HFF-Myc (cell line): Measurements from ENCODE around the gene LIAS.
A peak's percentile ranks its signal among the peaks of the same experiment; 100 is the strongest.
"Not testable (repeated sequence)": the region's sequence is repeated elsewhere in the genome, so short reads cannot be mapped to it uniquely, and the experiment has no call there.

Experiments
- DNase-seq: peaks from one replicate; pipeline ENCODE4 v3.0.0-alpha.2; 2011; ENCODE audit warnings: low read depth; ENCODE audit errors: extremely low read depth
- H3K4me3 ChIP-seq: replicated peaks from 2 replicates; pipeline ENCODE4 v1.5.1; 2011; ENCODE audit warnings: low read depth, mild to moderate bottlenecking, control low read depth, low read length
- TF ChIP-seq, protein P1 (sequence below): IDR thresholded peaks from 2 replicates; pipeline ENCODE4 v1.5.1; 2012; ENCODE audit warnings: mild to moderate bottlenecking, low read depth, low read length, control low read depth; ENCODE audit errors: missing control alignments

Gene LIAS

DNA sequence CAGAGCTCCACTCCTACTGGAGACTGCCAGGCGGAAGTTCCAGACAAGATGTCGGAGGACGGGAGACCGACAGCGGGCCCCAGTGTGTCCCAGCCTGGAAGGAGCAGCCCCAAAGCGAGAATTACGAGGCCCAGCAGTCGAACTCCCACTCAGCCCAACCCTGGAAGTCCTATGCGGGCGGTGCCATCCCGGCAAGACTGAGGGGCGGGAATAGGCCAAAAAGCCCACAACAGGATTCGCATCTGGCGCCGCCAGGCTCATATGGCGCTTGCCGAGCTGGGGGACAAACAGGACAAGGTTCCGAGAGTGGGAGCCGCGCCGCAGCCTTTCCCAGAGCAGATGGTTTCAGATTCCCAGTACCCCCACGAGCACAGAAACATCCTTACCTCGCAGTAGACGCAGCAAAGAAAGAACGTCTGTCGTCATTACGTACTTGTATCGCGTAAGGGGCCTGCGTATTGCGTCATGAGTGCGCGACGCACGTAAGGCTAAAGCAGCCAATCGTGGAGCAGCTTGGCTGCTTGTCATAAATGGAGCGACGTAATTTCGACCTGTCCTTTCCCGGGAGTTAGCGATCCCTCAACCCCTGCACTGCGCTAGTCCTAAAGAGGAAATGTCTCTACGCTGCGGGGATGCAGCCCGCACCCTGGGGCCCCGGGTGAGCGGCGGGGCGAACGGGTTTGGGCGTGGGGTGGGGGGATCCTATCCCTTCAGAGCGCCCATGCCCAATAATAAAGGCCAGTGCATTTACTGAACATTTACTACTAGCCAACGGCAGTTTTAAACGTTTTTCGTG is at the start of gene LIAS, which contains the start of gene RPL9:
LIAS (plus strand) TSS at position 552 of the 796 bp plus-strand sequence; CDS start at position 614, 62 bp downstream.
RPL9 (minus strand) TSS at position 418 of the 796 bp plus-strand sequence. CDS start 483 bp downstream, outside the sequence.
- TF ChIP-seq, protein P1, sequence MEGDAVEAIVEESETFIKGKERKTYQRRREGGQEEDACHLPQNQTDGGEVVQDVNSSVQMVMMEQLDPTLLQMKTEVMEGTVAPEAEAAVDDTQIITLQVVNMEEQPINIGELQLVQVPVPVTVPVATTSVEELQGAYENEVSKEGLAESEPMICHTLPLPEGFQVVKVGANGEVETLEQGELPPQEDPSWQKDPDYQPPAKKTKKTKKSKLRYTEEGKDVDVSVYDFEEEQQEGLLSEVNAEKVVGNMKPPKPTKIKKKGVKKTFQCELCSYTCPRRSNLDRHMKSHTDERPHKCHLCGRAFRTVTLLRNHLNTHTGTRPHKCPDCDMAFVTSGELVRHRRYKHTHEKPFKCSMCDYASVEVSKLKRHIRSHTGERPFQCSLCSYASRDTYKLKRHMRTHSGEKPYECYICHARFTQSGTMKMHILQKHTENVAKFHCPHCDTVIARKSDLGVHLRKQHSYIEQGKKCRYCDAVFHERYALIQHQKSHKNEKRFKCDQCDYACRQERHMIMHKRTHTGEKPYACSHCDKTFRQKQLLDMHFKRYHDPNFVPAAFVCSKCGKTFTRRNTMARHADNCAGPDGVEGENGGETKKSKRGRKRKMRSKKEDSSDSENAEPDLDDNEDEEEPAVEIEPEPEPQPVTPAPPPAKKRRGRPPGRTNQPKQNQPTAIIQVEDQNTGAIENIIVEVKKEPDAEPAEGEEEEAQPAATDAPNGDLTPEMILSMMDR: no peak
- DNase-seq: peak; percentile 99
- H3K4me3 ChIP-seq: peak within 1 kb of the TSS; percentile 98

DNA sequence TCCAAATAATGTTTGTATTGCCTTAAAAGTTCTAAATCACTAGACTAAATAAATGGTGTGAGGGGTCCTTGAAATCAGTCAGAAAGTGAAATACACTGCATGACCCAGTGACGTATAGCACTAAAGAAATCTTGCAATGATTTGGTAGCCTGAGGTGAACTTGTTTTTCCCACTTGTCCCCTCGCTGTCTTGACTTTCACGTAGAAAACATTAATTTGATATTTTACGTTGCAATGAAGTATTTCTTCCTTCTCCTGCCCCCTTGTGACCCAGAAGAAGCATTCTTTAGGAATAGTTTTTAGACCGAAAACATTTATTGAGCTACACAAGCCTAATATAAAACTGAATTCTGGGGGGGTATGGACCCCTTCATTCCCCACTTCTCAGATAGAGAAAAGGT is 48.4 kb upstream of the LIAS start:
- TF ChIP-seq, protein P1: no peak
- DNase-seq: no peak
- H3K4me3 ChIP-seq: no peak overlapping the region

DNA sequence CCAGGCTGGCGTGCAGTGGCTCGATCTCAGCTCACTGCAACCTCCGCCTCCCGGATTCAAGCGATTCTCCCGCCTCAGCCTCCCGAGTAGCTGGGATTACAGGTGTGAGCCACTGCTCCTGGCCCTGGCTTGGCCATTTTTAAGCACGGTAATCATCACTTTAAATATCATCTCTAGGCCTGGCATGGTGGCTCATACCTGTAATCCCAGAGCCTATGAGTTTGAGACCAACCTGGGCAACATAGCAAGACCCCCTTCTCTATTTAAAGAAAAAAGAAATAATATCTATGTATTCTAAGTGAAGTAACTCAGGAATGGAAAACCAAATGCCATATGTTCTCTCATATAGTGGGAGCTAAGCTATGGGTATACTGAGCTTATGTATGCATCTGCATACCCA is 47.3 kb upstream of the LIAS start:
- not testable (repeated sequence) for H3K4me3 ChIP-seq, DNase-seq

DNA sequence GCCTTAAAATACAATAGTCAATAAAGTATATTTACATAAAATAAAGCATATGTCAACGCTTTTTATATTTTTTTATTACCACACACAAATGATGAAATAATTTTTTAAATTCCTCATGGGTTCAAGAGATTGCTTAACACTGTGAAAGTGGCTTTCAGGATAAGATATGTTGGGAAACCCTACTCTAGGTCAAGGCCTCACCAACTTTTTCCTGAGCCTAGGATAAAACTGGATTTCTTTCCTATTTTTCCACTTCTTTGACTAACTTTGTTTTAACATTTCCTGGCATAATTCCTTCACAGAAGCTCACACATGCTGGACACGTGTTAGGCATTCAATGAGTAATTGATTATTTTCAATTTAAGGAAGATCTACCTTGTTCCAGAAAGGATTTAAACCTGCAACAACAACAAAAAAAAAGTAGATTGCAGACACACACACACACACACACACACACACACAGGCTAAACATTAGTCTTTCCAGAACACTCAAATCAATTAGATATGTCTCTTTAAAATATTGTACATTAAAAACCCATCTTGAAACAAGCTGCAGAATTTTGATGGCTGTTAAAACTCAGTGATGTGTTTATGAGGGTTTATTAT is 43.1 kb upstream of the LIAS start:
- TF ChIP-seq, protein P1: no peak
- DNase-seq: no peak
- H3K4me3 ChIP-seq: no peak overlapping the region

DNA sequence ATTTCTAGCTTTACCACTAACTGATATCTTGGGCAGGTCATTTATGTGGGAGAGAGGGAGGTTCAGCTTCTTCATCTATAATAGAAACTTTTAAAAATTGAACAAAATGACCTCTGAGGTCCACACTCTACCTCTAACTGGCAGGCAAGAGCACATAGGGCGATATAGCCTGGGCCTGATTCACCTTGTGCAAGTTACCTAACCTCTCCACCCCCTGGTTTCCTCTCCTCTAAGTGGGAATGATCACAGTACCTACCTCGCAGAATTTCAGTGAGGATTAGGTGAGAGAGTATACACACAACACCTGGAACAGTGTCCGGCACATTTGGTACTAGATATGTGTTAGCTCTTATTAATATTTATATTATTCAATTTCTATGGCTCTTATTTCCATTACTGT is 36.6 kb upstream of the LIAS start:
- H3K4me3 ChIP-seq: no peak overlapping the region
- TF ChIP-seq, protein P1: no peak
- no peak for DNase-seq

DNA sequence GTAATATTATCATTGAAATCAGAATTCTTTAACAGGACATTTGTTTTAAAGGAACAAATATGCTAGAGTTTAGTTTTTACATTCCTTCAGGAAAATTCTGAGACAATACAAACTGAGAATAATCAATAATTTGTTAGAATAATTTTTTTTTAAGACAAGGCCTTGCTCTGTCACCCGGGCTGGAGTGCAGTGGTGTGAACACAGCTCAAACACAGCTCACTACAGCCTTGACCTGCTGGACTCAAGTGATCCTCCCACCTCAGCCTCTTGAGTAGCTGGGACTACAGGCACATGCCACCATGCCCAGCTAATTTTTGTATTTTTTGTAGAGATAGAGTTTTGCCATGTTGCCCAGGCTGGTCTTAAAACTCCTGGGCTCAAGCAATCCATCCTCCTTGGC is 33.6 kb upstream of the LIAS start:
- not testable (repeated sequence) for DNase-seq, H3K4me3 ChIP-seq

DNA sequence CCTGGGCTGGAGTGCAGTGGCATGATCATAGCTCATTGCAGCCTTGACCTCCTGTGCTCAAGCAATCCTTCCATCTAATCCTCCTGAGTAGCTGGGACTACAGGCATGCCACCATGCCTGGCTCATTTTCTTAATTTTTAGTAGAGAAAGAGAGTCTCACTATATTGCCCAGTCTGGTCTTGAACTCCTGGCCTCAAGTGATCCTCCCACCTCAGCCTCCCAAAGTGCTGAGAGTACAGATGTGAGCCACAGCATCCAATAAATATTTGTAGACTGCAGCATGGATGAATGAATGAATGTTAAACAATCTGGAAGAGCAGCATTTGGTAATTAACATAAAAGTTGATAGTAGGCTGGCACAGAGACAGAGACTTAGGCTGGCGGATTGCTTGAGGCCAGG is 32.1 kb upstream of the LIAS start:
- TF ChIP-seq, protein P1: no peak
- no peak for DNase-seq
- no peak overlapping the region for H3K4me3 ChIP-seq
